Liver (tissue), 9 donors: Measurements from ENCODE around the gene TRIM56. TPM values are rescaled to one million over a fixed set of nuclear protein-coding genes. Genes with fewer than 3 reads are reported as not detected.

Source experiments
- DNase-seq: peaks from one replicate; pipeline ENCODE4 v3.0.0-alpha.2; 2017; ENCODE audit warnings: low spot score
- H3K27ac ChIP-seq, 2 donors: one replicate each; pipeline ENCODE4 v1.7.0; 2013; ENCODE audit warnings: inconsistent platforms in 2 of 2, low read length in 2 of 2, control low read depth in 1 of 2, low read depth in 1 of 2, mild to moderate bottlenecking in 1 of 2
- H3K27me3 ChIP-seq, 4 donors: one replicate each; pipeline versions ENCODE4 v1.6.1 to v1.7.0; 2013; ENCODE audit warnings: low read length in 3 of 4, inconsistent platforms in 1 of 4, mild to moderate bottlenecking in 1 of 4, moderate library complexity in 1 of 4; ENCODE audit not compliant: control insufficient read depth in 4 of 4, insufficient read depth in 4 of 4
- H3K36me3 ChIP-seq, 4 donors: one replicate each; pipeline versions ENCODE4 v1.6.1 to v1.7.0; 2013; ENCODE audit warnings: low read length in 3 of 4, mild to moderate bottlenecking in 3 of 4, low read depth in 1 of 4, moderate library complexity in 1 of 4; ENCODE audit not compliant: control insufficient read depth in 4 of 4, insufficient read depth in 3 of 4
- H3K4me1 ChIP-seq, 4 donors: one replicate each; pipeline versions ENCODE4 v1.6.1 to v1.7.0; 2013; ENCODE audit warnings: low read length in 3 of 4, mild to moderate bottlenecking in 3 of 4, moderate library complexity in 1 of 4; ENCODE audit not compliant: control insufficient read depth in 4 of 4, insufficient read depth in 4 of 4
- H3K4me3 ChIP-seq, 3 donors: one replicate each; pipeline versions ENCODE4 v1.6.1 to v1.7.0; 2013; ENCODE audit warnings: low read length in 3 of 3, control low read depth in 1 of 3, low read depth in 1 of 3, mild to moderate bottlenecking in 1 of 3
- H3K9ac ChIP-seq, 2 donors: one replicate each; pipeline ENCODE4 v1.7.0; 2013; ENCODE audit warnings: low read length in 2 of 2, mild to moderate bottlenecking in 2 of 2, moderate library complexity in 2 of 2, control low read depth in 1 of 2, low read depth in 1 of 2
- H3K9me3 ChIP-seq, 4 donors: one replicate each; pipeline versions ENCODE4 v1.6.1 to v1.7.0; 2013; ENCODE audit warnings: low read length in 3 of 4; ENCODE audit not compliant: control insufficient read depth in 4 of 4
- EGR1 ChIP-seq, 2 donors: IDR thresholded peaks; 2 replicates each; pipeline ENCODE4 v1.6.1; 2016 to 2018; ENCODE audit warnings: antibody characterized with exemption in 2 of 2, low read depth in 2 of 2
- FOXA1 ChIP-seq: IDR thresholded peaks from 2 replicates; pipeline ENCODE4 v1.6.1; 2016; ENCODE audit warnings: antibody characterized with exemption
- FOXA2 ChIP-seq: IDR thresholded peaks from 2 replicates; pipeline ENCODE4 v1.6.1; 2016; ENCODE audit warnings: antibody characterized with exemption
- GABPA ChIP-seq, 2 donors: IDR thresholded peaks in 1 of 2; conservative IDR thresholded peaks in 1 of 2; 2 replicates each; pipeline ENCODE4 v1.6.1; 2016; ENCODE audit warnings: antibody characterized with exemption in 2 of 2, mild to moderate bottlenecking in 1 of 2, moderate library complexity in 1 of 2
- HNF4A ChIP-seq, 2 donors: conservative IDR thresholded peaks; 2 replicates each; pipeline ENCODE4 v1.6.1; 2016; ENCODE audit warnings: antibody characterized with exemption in 2 of 2, mild to moderate bottlenecking in 2 of 2
- JUND ChIP-seq, 2 donors: IDR thresholded peaks; 2 replicates each; pipeline ENCODE4 v1.6.1; 2016; ENCODE audit warnings: antibody characterized with exemption in 2 of 2
- NR2F2 ChIP-seq: IDR thresholded peaks from 2 replicates; pipeline ENCODE4 v1.6.1; 2016; ENCODE audit warnings: antibody characterized with exemption
- RAD21 ChIP-seq, 2 donors: IDR thresholded peaks; 2 replicates each; pipeline ENCODE4 v1.6.1; 2016; ENCODE audit warnings: antibody characterized with exemption in 2 of 2, mild to moderate bottlenecking in 2 of 2
- RXRA ChIP-seq, 2 donors: IDR thresholded peaks; 2 replicates each; pipeline ENCODE4 v1.6.1; 2017 to 2018; ENCODE audit warnings: antibody characterized with exemption in 2 of 2, mild to moderate bottlenecking in 1 of 2
- TAF1 ChIP-seq: conservative IDR thresholded peaks from 2 replicates; pipeline ENCODE4 v1.6.1; 2016; ENCODE audit warnings: antibody characterized with exemption, mild to moderate bottlenecking
- YY1 ChIP-seq: IDR thresholded peaks from 2 replicates; pipeline ENCODE4 v1.6.1; 2016; ENCODE audit warnings: antibody characterized with exemption, mild to moderate bottlenecking
- WGBS: extraction: QIAGEN DNeasy Blood & Tissue Kit; methylation state at CpG from one replicate; pipeline ENCODE4 v1.1.7; 2013; 5-methylcytosine and 5-hydroxymethylcytosine counted together
- polyA plus RNA-seq, 2 donors: library from polyadenylated mRNA; stranded (reverse) in 1 of 2; unstranded in 1 of 2; fragments of 200-250 nt in 1 of 2; fragments of >200 nt in 1 of 2; fragmentation: Nextera tagmentation in 1 of 2; extraction: Ambion mirVana in 1 of 2; gene quantifications; one replicate each; pipeline versions ENCODE4 v1.2.1 to v1.2.3, GENCODE V29; 2013 to 2015
- total RNA-seq, 2 donors: library from RNA; depleted of rRNA; stranded (reverse); fragments of >200 nt; gene quantifications; one replicate each; pipeline ENCODE4 v1.2.3, GENCODE V29; 2014
- TF ChIP-seq, protein P1 (sequence below): IDR thresholded peaks from 2 replicates; pipeline ENCODE4 v1.6.1; 2016; ENCODE audit warnings: antibody characterized with exemption
- TF ChIP-seq, protein P2 (sequence below): IDR thresholded peaks from 2 replicates; pipeline ENCODE4 v1.6.1; 2016; ENCODE audit warnings: antibody characterized with exemption
- TF ChIP-seq, protein P3 (sequence below): fragments of 150-350 bp; IDR thresholded peaks from 2 replicates; pipeline ENCODE4 v1.5.1; 2017; ENCODE audit warnings: improper control_type of control experiment, low read depth, low read length; ENCODE audit not compliant: missing input control
- TF ChIP-seq, protein P4 (sequence below): IDR thresholded peaks from 2 replicates; pipeline ENCODE4 v1.6.1; 2016; ENCODE audit warnings: antibody characterized with exemption, mild to moderate bottlenecking
- donor health status: healthy.
- donor health status: healthy.
- donor health status: healthy.
- donor health status: healthy.
- donor health status: healthy.

TRIM56 gene
- total and polyA plus RNA-seq, 4 donors: 4.8 to 15.6 (median 7.6) TPM

DNA sequence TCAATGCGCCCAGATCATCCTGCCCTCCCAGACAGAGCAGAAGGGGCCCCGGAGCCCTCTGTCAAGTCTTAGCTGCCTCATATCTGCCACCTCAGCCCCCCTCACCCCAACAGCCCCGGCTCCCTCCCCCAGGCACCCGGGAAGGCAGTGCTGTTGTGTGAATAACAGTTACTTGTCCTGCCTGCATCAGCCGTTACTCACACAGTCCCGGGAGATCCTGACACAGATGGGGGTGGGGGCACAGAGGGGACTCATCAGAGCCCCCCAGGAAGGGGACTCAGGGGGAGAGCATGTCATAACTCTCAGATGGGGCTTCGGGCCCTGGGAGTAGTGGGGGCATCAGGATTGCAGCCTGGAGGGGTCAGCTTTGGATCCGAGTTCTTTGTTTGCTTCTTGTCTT is 29.2 kb downstream of the TRIM56 start (continued):
- TF ChIP-seq GABPA (IDR thresholded peaks at IDR 0.05 in 1 of 2, conservative IDR thresholded peaks at IDR 0.05 in 1 of 2): no peak
- TF ChIP-seq, protein P1, sequence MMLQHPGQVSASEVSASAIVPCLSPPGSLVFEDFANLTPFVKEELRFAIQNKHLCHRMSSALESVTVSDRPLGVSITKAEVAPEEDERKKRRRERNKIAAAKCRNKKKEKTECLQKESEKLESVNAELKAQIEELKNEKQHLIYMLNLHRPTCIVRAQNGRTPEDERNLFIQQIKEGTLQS: no peak

DNA sequence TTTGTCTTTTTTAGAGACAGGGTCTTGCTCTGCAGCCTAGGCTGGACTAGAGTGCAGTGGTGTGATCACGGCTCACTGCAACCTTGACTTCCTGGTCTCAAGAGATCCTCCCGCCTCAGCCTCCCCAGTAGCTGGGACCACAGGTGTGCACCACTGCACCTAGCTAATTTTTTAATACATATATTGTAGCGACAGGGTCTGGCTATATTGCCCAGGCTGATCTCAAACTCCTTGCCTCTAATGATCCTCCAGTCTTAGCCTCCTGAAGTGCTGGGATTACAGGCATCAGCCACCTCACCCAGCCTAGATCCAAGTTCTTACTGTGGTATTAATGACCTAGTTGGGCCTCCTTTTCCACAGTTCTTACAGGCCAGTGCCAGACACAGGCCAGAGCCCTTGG is 29.9 kb downstream of the TRIM56 start:
- Histone ChIP-seq H3K27ac (no peak overlapping the region), H3K9ac (no peak overlapping the region)
- 95% methylated on average over 3 of the region's 3 CpGs for WGBS

More for the DNA sequence above, 29.9 kb downstream of the TRIM56 start:
- no peaks in the 10 kb centered on the region for H3K4me1 ChIP-seq
- no peaks in the 10 kb centered on the region for H3K9me3 ChIP-seq
- no peaks in the 10 kb centered on the region for H3K27me3 ChIP-seq
- H3K4me3 ChIP-seq: no peak overlapping the region
- TF ChIP-seq RXRA (IDR thresholded peaks at IDR 0.05) (no peak), NR2F2 (no peak), EGR1 (IDR thresholded peaks at IDR 0.05; ENCODE audit: low read depth in 2 of 2) (no peak), JUND (IDR thresholded peaks at IDR 0.05) (no peak), TAF1 (no peak), FOXA1 (no peak), FOXA2 (no peak), HNF4A (conservative IDR thresholded peaks at IDR 0.05) (no peak), RAD21 (IDR thresholded peaks at IDR 0.05) (no peak), YY1 (no peak)
- TF ChIP-seq, protein P2, sequence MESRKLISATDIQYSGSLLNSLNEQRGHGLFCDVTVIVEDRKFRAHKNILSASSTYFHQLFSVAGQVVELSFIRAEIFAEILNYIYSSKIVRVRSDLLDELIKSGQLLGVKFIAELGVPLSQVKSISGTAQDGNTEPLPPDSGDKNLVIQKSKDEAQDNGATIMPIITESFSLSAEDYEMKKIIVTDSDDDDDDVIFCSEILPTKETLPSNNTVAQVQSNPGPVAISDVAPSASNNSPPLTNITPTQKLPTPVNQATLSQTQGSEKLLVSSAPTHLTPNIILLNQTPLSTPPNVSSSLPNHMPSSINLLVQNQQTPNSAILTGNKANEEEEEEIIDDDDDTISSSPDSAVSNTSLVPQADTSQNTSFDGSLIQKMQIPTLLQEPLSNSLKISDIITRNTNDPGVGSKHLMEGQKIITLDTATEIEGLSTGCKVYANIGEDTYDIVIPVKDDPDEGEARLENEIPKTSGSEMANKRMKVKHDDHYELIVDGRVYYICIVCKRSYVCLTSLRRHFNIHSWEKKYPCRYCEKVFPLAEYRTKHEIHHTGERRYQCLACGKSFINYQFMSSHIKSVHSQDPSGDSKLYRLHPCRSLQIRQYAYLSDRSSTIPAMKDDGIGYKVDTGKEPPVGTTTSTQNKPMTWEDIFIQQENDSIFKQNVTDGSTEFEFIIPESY: no peak
- TF ChIP-seq, protein P3, sequence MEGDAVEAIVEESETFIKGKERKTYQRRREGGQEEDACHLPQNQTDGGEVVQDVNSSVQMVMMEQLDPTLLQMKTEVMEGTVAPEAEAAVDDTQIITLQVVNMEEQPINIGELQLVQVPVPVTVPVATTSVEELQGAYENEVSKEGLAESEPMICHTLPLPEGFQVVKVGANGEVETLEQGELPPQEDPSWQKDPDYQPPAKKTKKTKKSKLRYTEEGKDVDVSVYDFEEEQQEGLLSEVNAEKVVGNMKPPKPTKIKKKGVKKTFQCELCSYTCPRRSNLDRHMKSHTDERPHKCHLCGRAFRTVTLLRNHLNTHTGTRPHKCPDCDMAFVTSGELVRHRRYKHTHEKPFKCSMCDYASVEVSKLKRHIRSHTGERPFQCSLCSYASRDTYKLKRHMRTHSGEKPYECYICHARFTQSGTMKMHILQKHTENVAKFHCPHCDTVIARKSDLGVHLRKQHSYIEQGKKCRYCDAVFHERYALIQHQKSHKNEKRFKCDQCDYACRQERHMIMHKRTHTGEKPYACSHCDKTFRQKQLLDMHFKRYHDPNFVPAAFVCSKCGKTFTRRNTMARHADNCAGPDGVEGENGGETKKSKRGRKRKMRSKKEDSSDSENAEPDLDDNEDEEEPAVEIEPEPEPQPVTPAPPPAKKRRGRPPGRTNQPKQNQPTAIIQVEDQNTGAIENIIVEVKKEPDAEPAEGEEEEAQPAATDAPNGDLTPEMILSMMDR: no peak
- TF ChIP-seq, protein P4, sequence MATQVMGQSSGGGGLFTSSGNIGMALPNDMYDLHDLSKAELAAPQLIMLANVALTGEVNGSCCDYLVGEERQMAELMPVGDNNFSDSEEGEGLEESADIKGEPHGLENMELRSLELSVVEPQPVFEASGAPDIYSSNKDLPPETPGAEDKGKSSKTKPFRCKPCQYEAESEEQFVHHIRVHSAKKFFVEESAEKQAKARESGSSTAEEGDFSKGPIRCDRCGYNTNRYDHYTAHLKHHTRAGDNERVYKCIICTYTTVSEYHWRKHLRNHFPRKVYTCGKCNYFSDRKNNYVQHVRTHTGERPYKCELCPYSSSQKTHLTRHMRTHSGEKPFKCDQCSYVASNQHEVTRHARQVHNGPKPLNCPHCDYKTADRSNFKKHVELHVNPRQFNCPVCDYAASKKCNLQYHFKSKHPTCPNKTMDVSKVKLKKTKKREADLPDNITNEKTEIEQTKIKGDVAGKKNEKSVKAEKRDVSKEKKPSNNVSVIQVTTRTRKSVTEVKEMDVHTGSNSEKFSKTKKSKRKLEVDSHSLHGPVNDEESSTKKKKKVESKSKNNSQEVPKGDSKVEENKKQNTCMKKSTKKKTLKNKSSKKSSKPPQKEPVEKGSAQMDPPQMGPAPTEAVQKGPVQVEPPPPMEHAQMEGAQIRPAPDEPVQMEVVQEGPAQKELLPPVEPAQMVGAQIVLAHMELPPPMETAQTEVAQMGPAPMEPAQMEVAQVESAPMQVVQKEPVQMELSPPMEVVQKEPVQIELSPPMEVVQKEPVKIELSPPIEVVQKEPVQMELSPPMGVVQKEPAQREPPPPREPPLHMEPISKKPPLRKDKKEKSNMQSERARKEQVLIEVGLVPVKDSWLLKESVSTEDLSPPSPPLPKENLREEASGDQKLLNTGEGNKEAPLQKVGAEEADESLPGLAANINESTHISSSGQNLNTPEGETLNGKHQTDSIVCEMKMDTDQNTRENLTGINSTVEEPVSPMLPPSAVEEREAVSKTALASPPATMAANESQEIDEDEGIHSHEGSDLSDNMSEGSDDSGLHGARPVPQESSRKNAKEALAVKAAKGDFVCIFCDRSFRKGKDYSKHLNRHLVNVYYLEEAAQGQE: no peak
- TF ChIP-seq, protein P1: no peak
- DNase-seq: no peak
- H3K36me3 ChIP-seq: no peaks in the 10 kb centered on the region
